HG03159 (cell line): ENCODE results near the gene SIRT7.

Experiments used
- ATAC-seq: cut with Tn5 transposase; IDR thresholded peaks from one replicate; pipeline ENCODE4 v1.9.1; 2021; ENCODE audit warnings: mild to moderate bottlenecking, moderate library complexity; ENCODE audit not compliant: unreplicated experiment

SIRT7 gene

GRCh38 chr17:81917565-81918332 lies at the start of gene SIRT7:
TSS of gene SIRT7 (minus strand) at chr17:81918176. CDS start at chr17:81918131, 45 bp downstream.
- peak; percentile 71 for ATAC-seq

DNA sequence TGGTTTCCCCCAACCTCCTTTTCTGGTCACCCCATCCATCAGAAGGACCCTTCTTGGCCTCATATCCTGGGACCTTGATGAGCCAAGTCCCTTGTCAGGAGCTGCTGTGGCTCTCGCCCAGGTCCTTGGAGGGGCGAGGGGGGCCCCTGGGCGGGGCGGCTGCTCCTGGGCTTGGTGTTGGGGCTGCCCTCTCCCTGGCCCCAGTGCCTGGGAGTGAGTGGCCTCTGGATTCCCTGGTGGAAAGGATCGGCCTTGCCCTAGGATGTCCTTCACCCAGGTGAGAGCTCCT lies 49.2 kb upstream of the SIRT7 start:
- no peak for ATAC-seq

- no peak for ATAC-seq
Measured at GRCh38 chr17:81966343-81967243, 48.6 kb upstream of the SIRT7 start.

DNA sequence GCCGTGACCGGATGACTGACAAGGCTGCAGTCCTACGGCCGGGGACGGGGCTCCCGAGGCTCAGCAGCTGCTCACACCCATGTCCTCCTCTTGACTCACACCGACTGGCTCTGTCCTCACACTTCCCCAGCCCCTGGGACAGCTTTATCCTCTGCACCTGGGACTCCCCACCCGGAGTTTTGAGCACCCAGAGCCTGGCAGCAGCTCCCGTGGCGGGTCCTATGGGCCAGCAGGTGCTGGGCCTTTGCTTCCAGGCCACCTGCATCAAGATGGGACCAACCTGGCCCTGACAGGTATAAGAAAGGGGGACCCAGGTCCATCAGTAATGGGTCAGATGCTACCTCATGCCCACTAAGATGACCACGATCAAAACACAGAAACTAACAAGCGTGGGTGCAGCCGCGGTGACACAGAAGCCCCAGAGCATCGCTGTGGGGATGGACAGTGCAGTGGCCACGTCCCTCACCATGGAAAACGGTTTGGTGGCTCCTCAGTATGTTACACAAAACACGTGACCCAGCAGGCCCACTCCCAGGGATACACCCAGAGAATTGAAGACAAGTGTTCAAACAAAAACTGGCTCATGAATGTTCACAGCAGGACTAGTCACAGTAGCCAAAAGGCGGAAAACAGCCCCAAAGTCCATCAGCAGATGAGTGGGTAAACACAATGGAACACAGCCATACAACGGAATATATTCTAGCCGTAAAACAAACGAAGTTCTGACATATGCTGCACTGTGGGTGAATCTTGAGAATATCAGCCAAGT lies 46.3 kb upstream of the SIRT7 start:
- no peak for ATAC-seq

DNA sequence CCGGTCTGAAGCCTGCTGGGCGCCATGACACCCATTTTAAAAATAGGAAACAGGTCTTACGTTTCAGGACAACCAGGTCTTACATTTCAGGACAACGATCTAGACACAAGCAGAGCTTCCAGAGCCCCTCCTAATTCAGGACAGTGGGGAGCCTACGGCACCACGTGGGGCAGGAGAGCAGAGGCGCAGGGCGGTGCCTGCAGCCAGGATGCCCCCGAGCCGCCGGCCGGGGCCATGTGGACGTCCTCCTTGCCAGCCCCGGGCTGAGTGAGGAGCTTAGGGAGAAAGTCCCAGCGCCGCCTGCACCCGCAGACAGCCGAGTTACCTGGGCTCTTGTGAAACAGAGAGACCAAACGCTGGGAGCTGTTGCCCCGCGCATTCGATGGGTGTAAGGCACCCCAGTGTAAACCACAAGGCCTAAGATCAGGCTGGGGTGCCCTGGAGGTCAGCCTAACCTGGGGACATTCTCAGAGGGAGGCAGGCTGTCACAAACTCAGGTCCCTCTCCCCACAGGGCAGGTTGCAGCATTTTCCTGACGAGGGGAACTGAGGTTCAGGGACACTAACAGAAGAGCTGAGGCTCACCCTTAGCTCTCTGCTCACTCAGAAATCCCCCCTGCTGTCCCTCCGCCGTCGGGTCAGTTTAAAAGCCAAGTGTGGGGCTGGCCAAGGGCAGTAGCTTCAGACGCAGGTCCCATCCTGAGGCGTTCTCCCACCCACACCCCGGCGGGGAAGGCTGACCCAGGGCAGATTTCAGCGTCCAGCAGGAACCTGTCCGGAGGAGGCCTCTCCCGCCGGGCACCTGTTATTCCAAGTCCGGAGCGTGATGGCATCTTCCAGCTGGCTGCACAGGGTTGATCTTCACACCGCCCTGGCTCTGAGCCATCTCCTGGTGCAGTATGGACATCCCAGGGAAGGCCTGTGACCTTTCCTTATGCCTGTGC lies 44.8 kb upstream of the SIRT7 start:
- ATAC-seq: no peak

GRCh38 chr17:81961521-81962498 lies 43.8 kb upstream of the SIRT7 start:
- no peak for ATAC-seq

DNA sequence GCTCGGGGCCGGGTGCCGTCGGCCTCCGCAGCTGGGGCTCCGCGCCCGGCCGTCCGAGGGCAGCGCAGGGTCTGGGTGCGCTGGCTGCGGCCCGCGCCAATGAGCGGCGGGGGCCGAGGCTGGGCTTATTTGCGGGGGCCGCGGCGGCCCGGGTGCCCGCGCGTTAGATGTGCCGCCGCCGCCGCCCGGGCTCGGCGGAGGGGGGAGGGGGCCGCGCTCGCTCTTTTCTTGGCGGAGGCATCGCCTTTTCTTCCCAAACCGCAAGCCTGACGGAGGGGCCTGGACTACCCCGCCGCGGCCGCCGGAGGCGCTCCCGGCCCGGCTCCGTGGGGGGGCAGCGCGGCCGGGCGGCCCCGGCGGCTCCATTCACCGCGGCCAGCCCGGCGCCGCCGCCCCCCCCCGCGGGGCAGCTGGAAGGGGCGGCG lies 43.1 kb upstream of the SIRT7 start, which contains the start of gene NOTUM:
Gene NOTUM (minus strand): TSS at position 101 of the 425 bp plus-strand sequence. CDS start 278 bp downstream, outside the sequence.
- no peak for ATAC-seq

- no peak for ATAC-seq
Measured at GRCh38 chr17:81960130-81960958, 42.4 kb upstream of the SIRT7 start.

DNA sequence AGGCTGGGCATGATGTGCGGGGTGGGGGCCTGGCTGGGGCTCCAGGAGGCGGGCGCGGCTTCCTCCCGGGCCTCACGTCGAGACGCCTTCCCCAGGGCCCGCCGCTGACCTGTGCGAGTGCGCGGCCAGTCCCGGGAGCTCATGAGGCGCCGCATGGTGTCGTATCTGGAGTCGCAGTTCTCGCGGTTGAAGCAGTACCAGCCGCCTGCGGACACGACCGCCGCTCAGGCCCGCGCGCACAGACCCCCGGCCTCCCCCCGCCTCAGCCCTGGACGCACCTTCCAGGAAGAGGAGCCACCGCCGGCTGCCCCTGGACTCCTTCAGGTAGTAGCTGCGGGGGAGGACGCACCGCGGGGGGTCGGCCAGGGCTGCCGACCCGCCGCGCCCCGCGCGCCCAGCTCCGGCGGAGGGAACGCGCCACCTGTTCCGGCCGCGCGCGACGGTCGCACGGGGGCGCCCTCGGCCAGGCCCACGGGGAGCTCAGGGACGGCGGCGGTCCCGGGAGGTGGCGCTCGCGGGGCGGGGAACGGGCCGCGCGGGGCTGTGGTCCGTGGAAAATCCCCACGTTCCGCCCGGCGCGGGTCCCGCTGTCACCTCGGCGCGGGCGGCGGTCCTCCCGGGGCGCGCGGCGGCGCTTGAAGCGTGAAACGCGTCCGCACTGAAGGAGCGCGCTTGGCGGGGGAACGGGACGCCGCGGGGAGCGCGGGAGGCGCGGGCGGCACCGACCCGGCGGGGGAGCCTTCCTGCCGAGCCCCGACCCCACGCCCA lies 41.6 kb upstream of the SIRT7 start:
- no peak for ATAC-seq

GRCh38 chr17:81958633-81959342 lies 40.8 kb upstream of the SIRT7 start:
- ATAC-seq: no peak

DNA sequence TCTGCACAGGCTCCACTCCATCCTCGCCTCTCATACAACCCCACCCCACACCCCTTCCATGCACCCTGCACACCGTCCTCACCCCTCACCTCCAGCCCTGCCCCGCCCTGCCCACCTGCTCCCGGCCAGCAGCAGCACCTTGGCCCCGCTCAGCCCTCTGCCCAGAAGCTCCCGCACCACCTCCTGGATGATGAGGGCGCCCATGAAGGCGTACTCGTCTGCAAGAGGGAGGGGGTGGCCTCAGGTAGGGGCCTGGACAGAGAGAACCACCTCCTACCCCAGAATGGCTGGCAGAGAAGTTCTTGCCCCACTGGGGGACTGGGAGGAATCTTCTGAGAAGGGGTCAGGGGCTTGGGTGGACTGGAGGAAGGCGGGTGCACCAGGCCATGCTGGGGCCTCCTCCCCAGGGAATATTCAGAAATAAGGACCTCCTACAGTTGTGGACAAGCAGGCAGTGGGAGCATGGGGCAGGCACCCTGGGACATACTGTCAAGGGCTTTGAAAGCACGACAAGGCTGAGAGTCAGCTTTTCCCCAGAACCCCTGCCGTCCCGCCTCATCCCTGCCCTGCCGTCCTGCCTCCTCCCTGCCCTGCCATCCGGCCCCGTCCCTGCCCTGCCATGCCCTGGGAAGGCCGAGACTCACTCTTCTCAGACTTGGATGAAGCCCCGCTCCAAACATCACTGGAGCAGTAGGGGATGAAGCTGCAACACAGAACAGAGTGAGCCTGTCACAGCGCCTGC lies 39.9 kb upstream of the SIRT7 start:
- no peak for ATAC-seq

GRCh38 chr17:81956607-81957589 lies 38.9 kb upstream of the SIRT7 start:
- no peak for ATAC-seq

GRCh38 chr17:81955756-81956544 lies 38.0 kb upstream of the SIRT7 start:
- ATAC-seq: no peak

GRCh38 chr17:81955058-81955681 lies 37.2 kb upstream of the SIRT7 start:
- no peak for ATAC-seq
